Liver (tissue), 9 donors: ENCODE data around the gene APOBEC3H. TPM values are rescaled to one million over a fixed set of nuclear protein-coding genes. Genes with fewer than 3 reads are reported as not detected.

ENCODE experiments used
- DNase-seq: peaks from one replicate; pipeline ENCODE4 v3.0.0-alpha.2; 2017; ENCODE audit warnings: low spot score
- H3K27ac ChIP-seq, 2 donors: one replicate each; pipeline ENCODE4 v1.7.0; 2013; ENCODE audit warnings: inconsistent platforms in 2 of 2, low read length in 2 of 2, control low read depth in 1 of 2, low read depth in 1 of 2, mild to moderate bottlenecking in 1 of 2
- H3K27me3 ChIP-seq, 4 donors: one replicate each; pipeline versions ENCODE4 v1.6.1 to v1.7.0; 2013; ENCODE audit warnings: low read length in 3 of 4, inconsistent platforms in 1 of 4, mild to moderate bottlenecking in 1 of 4, moderate library complexity in 1 of 4; ENCODE audit not compliant: control insufficient read depth in 4 of 4, insufficient read depth in 4 of 4
- H3K36me3 ChIP-seq, 4 donors: one replicate each; pipeline versions ENCODE4 v1.6.1 to v1.7.0; 2013; ENCODE audit warnings: low read length in 3 of 4, mild to moderate bottlenecking in 3 of 4, low read depth in 1 of 4, moderate library complexity in 1 of 4; ENCODE audit not compliant: control insufficient read depth in 4 of 4, insufficient read depth in 3 of 4
- H3K4me1 ChIP-seq, 4 donors: one replicate each; pipeline versions ENCODE4 v1.6.1 to v1.7.0; 2013; ENCODE audit warnings: low read length in 3 of 4, mild to moderate bottlenecking in 3 of 4, moderate library complexity in 1 of 4; ENCODE audit not compliant: control insufficient read depth in 4 of 4, insufficient read depth in 4 of 4
- H3K4me3 ChIP-seq, 3 donors: one replicate each; pipeline versions ENCODE4 v1.6.1 to v1.7.0; 2013; ENCODE audit warnings: low read length in 3 of 3, control low read depth in 1 of 3, low read depth in 1 of 3, mild to moderate bottlenecking in 1 of 3
- H3K9ac ChIP-seq, 2 donors: one replicate each; pipeline ENCODE4 v1.7.0; 2013; ENCODE audit warnings: low read length in 2 of 2, mild to moderate bottlenecking in 2 of 2, moderate library complexity in 2 of 2, control low read depth in 1 of 2, low read depth in 1 of 2
- H3K9me3 ChIP-seq, 4 donors: one replicate each; pipeline versions ENCODE4 v1.6.1 to v1.7.0; 2013; ENCODE audit warnings: low read length in 3 of 4; ENCODE audit not compliant: control insufficient read depth in 4 of 4
- EGR1 ChIP-seq, 2 donors: IDR thresholded peaks; 2 replicates each; pipeline ENCODE4 v1.6.1; 2016 to 2018; ENCODE audit warnings: antibody characterized with exemption in 2 of 2, low read depth in 2 of 2
- FOXA1 ChIP-seq: IDR thresholded peaks from 2 replicates; pipeline ENCODE4 v1.6.1; 2016; ENCODE audit warnings: antibody characterized with exemption
- FOXA2 ChIP-seq: IDR thresholded peaks from 2 replicates; pipeline ENCODE4 v1.6.1; 2016; ENCODE audit warnings: antibody characterized with exemption
- HNF4A ChIP-seq, 2 donors: conservative IDR thresholded peaks; 2 replicates each; pipeline ENCODE4 v1.6.1; 2016; ENCODE audit warnings: antibody characterized with exemption in 2 of 2, mild to moderate bottlenecking in 2 of 2
- HNF4G ChIP-seq: IDR thresholded peaks from 2 replicates; pipeline ENCODE4 v1.6.1; 2016; ENCODE audit warnings: antibody characterized with exemption
- NR2F2 ChIP-seq: IDR thresholded peaks from 2 replicates; pipeline ENCODE4 v1.6.1; 2016; ENCODE audit warnings: antibody characterized with exemption
- RAD21 ChIP-seq, 2 donors: IDR thresholded peaks; 2 replicates each; pipeline ENCODE4 v1.6.1; 2016; ENCODE audit warnings: antibody characterized with exemption in 2 of 2, mild to moderate bottlenecking in 2 of 2
- SP1 ChIP-seq: IDR thresholded peaks from 2 replicates; pipeline ENCODE4 v1.6.1; 2018; ENCODE audit warnings: antibody characterized with exemption, mild to moderate bottlenecking
- TAF1 ChIP-seq: conservative IDR thresholded peaks from 2 replicates; pipeline ENCODE4 v1.6.1; 2016; ENCODE audit warnings: antibody characterized with exemption, mild to moderate bottlenecking
- WGBS: extraction: QIAGEN DNeasy Blood & Tissue Kit; methylation state at CpG from one replicate; pipeline ENCODE4 v1.1.7; 2013; 5-methylcytosine and 5-hydroxymethylcytosine counted together
- polyA plus RNA-seq, 2 donors: library from polyadenylated mRNA; stranded (reverse) in 1 of 2; unstranded in 1 of 2; fragments of 200-250 nt in 1 of 2; fragments of >200 nt in 1 of 2; fragmentation: Nextera tagmentation in 1 of 2; extraction: Ambion mirVana in 1 of 2; gene quantifications; one replicate each; pipeline versions ENCODE4 v1.2.1 to v1.2.3, GENCODE V29; 2013 to 2015
- total RNA-seq, 2 donors: library from RNA; depleted of rRNA; stranded (reverse); fragments of >200 nt; gene quantifications; one replicate each; pipeline ENCODE4 v1.2.3, GENCODE V29; 2014
- TF ChIP-seq, protein P1 (sequence below): IDR thresholded peaks from 2 replicates; pipeline ENCODE4 v1.6.1; 2016; ENCODE audit warnings: antibody characterized with exemption, mild to moderate bottlenecking
- TF ChIP-seq, protein P2 (sequence below): fragments of 150-350 bp; IDR thresholded peaks from 2 replicates; pipeline ENCODE4 v1.5.1; 2017; ENCODE audit warnings: improper control_type of control experiment, low read depth, low read length; ENCODE audit not compliant: missing input control
- TF ChIP-seq, protein P3 (sequence below): IDR thresholded peaks from 2 replicates; pipeline ENCODE4 v1.6.1; 2016; ENCODE audit warnings: antibody characterized with exemption
- donor health status: healthy.
- donor health status: healthy.
- donor health status: healthy.
- donor health status: healthy.
- donor health status: healthy.

The APOBEC3H gene
- total and polyA plus RNA-seq, 4 donors = 0.25 TPM; not detected in 3

DNA sequence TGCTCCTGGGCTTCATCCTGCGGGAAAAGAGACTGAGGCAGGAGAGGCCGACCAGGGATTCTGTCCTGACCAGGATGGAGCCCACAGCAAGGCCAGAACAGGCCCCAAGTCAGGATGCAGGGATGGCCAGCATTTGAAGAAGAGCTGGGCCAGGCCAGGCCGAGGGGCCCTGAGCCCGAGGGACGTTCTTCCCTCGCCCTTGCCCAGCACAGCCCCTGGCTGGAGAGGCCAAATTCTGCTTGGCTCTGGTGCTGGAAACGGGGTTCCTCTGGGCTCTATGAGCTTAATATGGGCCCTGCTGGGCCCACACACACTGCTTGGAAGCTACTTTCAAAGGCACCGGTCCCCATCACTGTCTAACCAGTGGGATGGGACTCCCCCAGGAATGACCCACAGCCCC is 12.4 kb upstream of the APOBEC3H start:
- Histone ChIP-seq H3K9ac (no peak overlapping the region), H3K9me3 (no peaks in the 10 kb centered on the region), H3K27ac (no peak overlapping the region), H3K4me3 (no peak overlapping the region), H3K4me1 (no peaks in the 10 kb centered on the region), H3K27me3 (no peaks in the 10 kb centered on the region), H3K36me3 (no peaks in the 10 kb centered on the region)
- TF ChIP-seq, protein P1, sequence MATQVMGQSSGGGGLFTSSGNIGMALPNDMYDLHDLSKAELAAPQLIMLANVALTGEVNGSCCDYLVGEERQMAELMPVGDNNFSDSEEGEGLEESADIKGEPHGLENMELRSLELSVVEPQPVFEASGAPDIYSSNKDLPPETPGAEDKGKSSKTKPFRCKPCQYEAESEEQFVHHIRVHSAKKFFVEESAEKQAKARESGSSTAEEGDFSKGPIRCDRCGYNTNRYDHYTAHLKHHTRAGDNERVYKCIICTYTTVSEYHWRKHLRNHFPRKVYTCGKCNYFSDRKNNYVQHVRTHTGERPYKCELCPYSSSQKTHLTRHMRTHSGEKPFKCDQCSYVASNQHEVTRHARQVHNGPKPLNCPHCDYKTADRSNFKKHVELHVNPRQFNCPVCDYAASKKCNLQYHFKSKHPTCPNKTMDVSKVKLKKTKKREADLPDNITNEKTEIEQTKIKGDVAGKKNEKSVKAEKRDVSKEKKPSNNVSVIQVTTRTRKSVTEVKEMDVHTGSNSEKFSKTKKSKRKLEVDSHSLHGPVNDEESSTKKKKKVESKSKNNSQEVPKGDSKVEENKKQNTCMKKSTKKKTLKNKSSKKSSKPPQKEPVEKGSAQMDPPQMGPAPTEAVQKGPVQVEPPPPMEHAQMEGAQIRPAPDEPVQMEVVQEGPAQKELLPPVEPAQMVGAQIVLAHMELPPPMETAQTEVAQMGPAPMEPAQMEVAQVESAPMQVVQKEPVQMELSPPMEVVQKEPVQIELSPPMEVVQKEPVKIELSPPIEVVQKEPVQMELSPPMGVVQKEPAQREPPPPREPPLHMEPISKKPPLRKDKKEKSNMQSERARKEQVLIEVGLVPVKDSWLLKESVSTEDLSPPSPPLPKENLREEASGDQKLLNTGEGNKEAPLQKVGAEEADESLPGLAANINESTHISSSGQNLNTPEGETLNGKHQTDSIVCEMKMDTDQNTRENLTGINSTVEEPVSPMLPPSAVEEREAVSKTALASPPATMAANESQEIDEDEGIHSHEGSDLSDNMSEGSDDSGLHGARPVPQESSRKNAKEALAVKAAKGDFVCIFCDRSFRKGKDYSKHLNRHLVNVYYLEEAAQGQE = no peak
- TF ChIP-seq NR2F2 (no peak), EGR1 (IDR thresholded peaks at IDR 0.05; ENCODE audit: low read depth in 2 of 2) (no peak), SP1 (no peak), HNF4G (no peak), HNF4A (conservative IDR thresholded peaks at IDR 0.05) (no peak), FOXA2 (no peak), RAD21 (IDR thresholded peaks at IDR 0.05) (no peak)
- TF ChIP-seq, protein P2, sequence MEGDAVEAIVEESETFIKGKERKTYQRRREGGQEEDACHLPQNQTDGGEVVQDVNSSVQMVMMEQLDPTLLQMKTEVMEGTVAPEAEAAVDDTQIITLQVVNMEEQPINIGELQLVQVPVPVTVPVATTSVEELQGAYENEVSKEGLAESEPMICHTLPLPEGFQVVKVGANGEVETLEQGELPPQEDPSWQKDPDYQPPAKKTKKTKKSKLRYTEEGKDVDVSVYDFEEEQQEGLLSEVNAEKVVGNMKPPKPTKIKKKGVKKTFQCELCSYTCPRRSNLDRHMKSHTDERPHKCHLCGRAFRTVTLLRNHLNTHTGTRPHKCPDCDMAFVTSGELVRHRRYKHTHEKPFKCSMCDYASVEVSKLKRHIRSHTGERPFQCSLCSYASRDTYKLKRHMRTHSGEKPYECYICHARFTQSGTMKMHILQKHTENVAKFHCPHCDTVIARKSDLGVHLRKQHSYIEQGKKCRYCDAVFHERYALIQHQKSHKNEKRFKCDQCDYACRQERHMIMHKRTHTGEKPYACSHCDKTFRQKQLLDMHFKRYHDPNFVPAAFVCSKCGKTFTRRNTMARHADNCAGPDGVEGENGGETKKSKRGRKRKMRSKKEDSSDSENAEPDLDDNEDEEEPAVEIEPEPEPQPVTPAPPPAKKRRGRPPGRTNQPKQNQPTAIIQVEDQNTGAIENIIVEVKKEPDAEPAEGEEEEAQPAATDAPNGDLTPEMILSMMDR = no peak
- 90% methylated on average over 8 of the region's 8 CpGs for WGBS
- DNase-seq = no peak

DNA sequence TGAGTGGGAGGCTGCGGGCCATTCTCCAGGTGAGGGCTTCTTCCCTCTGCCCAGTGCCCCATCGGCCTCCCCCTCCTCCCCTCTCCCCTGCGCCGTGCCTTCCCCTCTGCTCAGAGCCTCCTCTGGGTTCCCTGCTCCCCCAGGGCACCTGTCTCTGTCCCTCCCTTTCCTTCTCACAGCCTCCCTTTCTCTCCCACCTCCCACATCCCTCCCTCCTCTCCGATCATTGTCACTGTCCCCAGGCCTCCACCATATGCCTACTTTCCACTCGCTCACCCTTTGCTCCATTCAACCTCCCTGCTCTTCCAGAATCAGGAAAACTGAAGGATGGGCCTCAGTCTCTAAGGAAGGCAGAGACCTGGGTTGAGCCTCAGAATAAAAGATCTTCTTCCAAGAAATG is 9.9 kb upstream of the APOBEC3H start:
- Histone ChIP-seq H3K4me3 (no peak overlapping the region), H3K9me3 (no peaks in the 10 kb centered on the region), H3K36me3 (no peaks in the 10 kb centered on the region), H3K27me3 (peaks cover 0 to 2% (median 0%) of the 10 kb centered on the region in 4 donors), H3K9ac (no peak overlapping the region), H3K4me1 (no peaks in the 10 kb centered on the region), H3K27ac (no peak overlapping the region)
- 90% methylated on average over 6 of the region's 6 CpGs for WGBS
- TF ChIP-seq, protein P2 = no peak
- TF ChIP-seq, protein P1 = no peak
- TF ChIP-seq FOXA2 (no peak), FOXA1 (no peak), HNF4A (conservative IDR thresholded peaks at IDR 0.05) (no peak), TAF1 (no peak), HNF4G (no peak)
- TF ChIP-seq, protein P3, sequence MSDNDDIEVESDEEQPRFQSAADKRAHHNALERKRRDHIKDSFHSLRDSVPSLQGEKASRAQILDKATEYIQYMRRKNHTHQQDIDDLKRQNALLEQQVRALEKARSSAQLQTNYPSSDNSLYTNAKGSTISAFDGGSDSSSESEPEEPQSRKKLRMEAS = no peak
- DNase-seq = no peak
